Fibroblast of skin of back (primary cell): ENCODE data around the gene ATP6V0B. TPM values are rescaled to one million over a fixed set of nuclear protein-coding genes. Genes with fewer than 3 reads are reported as not detected.

Experiments
- DNase-seq: peaks from one replicate; pipeline ENCODE4 v3.0.0-alpha.2; 2013
- polyA plus RNA-seq, 2 experiments: library from polyadenylated mRNA; unstranded; fragments of 120-200 nt; gene quantifications; one replicate each; pipeline ENCODE4 v1.2.1, GENCODE V29; 2013; ENCODE audit not compliant: insufficient read length in 2 of 2

The ATP6V0B gene
- 126 TPM for polyA plus RNA-seq (2013, experiment 1 of 2; ENCODE audit: insufficient read length)
- polyA plus RNA-seq (2013, experiment 2 of 2; ENCODE audit: insufficient read length), result 71.4 TPM

DNA sequence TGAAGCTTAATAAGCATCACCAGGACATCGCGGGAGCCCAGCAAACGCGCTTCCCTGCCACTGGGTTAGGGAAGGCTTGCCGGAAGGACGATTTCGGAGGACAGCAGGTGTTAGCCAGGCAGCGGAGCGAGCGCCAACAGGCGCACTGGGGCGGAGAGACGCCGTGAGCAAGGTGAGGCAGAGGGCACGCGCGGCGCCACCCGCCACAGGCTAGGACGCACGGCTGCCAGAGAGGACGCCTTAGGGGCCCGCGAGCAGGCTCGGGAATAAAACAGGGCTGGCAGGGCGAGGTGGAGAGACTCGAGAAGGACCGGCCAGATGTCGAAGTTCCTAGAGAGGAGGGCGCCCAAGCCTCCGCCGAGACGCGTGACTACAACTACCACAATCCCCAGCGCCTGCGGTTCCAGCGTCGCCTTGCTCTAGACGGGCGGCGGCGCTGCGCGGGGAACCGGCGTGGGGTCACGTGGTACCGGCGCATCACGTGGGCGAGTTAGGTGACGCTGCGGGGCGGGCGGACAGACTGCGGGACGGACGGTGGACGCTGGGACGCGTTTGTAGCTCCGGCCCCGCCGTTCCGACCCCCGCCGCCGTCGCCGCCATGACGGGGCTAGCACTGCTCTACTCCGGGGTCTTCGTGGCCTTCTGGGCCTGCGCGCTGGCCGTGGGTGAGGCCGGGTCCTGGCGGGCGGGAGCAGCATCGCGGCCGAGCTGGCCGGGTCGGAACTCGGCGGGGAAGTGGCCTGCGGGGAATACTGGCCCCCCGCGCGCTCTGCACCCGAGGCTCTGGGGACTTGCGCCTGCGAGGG, at the start of gene ATP6V0B:
Gene ATP6V0B (plus strand): TSS at position 518 of the 806 bp plus-strand sequence. CDS start 81 bp downstream, at position 599.
- peak; percentile 94 for DNase-seq

DNA sequence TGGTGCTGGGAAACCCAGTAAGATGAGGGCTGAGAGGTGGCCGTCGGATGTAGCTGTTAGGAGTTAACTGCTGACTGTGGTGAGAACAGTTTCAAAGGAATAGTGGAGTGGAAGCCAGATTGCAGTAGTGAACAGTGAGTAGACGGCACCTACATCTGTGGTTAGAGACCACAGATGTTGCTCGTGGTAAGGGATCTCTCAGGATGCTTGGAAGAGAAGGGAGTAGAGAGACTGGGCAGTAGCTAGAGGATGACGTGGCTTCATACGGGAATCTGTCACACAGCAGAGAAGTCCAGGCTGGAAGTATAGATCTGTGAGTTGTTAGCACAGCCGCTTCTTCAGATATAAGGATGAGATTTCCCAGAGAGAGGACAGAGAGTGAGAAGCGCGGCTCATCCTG, 48.9 kb upstream of the ATP6V0B start:
- no peak for DNase-seq

DNA sequence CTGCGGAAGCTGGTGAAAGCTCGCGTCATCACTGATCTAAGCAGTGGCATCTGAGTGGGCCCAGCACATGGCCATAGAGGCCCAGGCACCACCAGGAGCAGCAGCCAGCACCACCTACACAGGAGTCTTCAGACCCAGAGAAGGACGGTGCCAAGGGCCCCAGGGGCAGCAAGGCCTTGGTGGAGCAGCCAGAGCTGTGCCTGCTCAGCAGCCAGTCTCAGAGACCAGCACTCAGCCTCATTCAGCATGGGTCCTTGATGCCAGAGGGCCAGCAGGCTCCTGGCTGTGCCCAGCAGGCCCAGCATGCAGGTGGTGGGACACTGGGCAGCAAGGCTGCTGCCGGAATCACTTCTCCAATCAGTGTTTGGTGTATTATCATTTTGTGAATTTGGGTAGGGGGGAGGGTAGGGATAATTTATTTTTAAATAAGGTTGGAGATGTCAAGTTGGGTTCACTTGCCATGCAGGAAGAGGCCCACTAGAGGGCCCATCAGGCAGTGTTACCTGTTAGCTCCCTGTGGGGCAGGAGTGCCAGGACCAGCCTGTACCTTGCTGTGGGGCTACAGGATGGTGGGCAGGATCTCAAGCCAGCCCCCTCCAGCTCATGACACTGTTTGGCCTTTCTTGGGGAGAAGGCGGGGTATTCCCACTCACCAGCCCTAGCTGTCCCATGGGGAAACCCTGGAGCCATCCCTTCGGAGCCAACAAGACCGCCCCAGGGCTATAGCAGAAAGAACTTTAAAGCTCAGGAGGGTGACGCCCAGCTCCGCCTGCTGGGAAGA, 44.4 kb upstream of the ATP6V0B start:
- peak; percentile 41 for DNase-seq

DNA sequence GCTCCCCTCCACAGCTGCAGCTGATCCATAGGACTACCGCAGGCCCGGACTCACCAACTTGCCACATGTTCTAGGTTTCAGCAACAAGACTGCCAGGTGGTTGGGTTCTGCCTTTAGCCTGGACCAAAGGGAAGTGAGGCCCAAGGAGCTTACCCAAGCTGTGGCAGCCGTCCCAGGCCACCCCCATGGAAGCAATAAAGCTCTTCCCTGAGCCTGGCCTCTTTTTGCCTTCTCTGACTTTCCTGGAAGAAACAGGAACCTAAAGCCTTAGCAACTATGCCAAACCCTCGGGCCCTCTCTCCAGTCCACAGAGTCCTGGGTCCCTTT, 43.8 kb upstream of the ATP6V0B start:
- DNase-seq, result no peak

DNA sequence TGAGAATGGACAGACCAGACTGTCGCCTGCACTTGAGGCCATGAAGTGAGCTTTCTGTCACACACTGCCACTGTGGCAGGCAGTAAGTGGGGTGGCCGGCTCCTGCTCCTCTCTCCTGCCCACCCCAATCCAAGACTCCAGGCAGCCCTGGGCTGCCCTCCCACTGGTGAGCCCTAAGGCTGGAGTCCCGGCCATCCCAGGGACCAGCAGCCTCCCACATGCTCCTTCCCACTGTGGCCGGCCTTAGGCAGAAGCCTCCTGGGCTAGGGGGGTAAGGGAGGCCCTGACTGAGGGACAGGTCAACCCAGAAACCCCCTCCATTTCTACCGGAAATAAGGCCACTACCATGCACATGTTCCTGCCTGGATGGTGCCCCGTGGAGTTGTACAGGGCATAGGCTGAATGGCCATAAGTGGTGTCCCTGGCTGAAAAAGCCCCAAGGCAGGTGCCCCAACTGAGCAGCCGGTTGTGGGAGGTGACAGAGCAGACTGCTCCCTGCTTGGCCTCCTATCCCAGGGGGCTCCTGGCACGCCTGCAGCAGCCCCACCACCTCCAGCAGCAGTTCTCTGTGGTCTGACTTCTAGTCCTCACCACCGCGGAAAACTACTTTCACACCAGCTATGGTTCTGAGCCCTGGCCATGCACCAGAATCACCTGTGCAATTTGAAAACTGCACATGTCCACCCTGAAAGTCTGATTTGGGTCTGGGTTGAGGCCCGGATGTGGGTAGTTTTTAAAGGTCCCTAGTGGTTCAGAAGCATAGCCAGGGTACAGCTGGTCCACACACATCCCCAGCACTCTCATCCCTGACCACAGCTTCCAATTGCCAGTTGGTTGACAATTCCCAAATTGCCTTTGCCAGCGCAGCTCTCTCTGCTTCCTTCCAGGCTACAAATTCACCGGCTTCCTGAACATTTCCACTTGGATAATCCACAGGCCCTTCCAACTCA, 42.8 kb upstream of the ATP6V0B start:
- no peak for DNase-seq

DNA sequence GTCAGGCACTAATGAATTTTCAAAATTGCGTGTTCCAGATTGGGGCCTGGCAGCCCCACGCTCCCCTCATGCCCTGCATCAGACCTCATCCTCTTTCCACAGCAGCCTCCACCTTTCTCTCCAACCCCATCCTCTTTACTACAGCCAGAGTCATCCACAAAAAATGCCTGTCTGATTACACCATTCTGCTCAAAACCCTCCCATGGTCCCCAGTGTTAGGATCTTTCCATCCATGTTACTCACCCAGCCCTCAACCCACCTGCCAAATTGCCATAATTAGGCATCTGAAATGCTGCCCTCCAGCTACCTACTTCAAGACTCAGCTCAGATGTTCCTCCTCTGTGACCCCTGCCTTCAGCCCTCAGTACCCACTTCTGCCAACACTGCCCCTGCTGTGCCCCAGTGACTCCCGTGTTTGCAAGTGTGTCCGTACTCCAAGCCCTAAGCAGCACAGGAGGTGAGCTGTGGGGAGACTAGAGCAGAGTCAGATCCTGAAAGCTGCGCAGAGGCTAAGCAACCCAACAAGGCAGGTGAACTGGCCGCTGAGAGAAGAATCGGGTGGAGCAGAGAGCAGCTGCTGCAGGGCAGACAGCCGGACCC, 41.9 kb upstream of the ATP6V0B start:
- DNase-seq, result peak; percentile 72

DNA sequence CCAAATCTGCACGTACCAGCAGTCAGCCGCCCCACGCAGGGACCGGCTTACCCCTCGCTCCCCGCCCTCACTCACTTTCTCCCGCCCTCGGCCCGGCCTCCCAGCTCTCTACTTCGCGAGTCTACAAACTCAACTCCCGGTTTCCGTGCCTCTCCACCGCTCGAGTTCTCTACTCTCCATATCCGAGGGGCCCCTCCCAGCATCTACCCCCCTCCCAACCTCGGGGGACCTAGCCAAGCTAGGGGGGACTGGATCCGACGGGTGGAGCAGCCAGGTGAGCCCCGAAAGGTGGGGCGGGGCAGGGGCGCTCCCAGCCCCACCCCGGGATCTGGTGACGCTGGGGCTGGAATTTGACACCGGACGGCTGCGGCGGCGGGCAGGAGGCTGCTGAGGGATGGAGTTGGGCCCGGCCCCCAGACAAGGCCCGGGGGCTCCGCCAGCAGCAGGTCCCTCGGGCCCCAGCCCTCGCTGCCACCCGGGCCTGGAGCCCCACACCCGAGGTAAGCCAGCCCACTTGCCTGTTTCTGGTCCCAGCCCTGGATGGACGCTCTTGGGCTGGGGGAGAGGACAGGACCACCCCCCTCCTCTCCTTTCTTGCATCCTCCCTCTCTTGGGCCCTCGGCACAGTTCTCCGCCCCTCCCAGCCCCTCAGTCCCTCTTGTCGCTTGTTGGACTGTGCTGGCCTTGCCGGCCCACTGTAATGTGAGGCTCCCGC, 41.2 kb upstream of the ATP6V0B start, which contains the start of gene ARTN:
Gene ARTN (plus strand): TSS at position 416 of the 715 bp plus-strand sequence. CDS start 1,856 bp downstream, outside the sequence.
- DNase-seq, result no peak

DNA sequence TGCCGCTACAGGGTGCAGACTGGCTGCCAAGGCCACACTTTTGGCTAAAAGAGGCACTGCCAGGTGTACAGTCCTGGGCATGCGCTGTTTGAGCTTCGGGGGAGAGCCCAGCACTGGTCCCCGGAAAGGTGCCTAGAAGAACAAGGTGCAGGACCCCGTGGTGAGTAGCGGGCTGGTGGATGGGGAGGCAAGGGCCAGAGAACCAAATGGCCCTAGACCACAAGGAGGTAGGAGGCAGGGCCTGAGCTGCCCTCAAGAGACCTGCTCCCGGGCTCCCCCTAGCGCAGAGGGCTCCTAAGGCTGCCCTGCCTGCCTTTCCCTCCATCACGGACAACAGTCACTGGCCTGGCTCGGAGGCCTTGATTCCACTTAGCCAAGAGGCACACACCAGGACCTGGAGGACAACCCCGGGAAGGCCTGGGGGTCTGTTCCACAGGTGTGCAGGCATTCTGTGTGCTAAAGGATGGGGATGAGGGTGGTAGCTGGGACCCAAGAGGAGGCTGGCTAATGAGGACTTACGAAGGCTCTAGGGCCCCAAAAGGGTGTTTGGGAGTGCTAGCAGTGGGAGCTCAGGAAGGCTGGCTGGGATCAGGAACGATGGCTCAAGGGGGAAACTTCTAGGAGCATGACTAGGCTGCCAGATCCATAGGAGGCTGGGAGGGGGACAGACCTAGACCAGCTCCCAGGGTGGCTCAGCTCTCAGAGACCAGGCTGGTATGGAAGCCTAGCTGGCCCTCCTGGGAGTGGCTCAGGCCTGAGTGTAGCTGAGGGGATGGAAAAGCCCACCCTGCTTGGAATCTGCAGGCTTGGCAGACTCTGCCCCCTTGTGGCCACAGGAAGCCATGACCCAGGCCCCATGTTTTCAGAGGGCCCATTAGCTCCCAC, 40.4 kb upstream of the ATP6V0B start:
- peak; percentile 58 for DNase-seq

DNA sequence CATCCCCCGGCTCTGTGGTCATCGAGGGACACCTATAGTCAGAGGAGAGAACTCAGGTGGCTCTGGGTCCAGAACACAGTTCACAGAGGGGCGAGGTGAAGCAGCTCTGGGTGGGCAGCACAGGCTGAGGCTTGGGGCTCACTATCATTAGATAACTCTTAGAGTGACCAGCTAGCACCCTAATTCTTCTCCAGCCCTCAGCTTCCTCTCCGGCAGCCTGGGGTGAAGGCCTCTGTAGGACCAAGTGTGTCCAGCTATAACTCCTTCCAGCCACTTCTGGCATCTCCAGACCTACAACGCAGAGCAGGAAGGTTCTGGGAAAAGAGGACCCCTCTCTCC, 39.8 kb upstream of the ATP6V0B start:
- DNase-seq, result no peak

DNA sequence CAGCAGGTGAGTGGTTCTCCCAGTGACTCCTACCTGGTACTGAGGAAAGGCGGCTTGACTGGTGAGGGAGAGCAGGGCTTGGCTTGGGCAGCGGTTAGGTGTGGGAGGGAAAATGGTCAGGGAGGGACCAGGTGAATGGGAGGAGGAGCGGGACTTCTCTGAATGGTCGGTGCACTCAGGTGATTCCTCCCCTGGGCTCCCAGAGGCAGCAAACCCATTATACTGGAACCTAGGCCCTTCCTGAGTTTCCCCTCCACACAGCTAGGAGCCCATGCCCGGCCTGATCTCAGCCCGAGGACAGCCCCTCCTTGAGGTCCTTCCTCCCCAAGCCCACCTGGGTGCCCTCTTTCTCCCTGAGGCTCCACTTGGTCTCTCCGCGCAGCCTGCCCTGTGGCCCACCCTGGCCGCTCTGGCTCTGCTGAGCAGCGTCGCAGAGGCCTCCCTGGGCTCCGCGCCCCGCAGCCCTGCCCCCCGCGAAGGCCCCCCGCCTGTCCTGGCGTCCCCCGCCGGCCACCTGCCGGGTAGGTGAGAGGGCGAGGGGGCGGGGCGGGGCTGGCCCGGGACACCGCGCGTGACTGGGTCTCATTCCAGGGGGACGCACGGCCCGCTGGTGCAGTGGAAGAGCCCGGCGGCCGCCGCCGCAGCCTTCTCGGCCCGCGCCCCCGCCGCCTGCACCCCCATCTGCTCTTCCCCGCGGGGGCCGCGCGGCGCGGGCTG, 38.9 kb upstream of the ATP6V0B start:
- no peak for DNase-seq

DNA sequence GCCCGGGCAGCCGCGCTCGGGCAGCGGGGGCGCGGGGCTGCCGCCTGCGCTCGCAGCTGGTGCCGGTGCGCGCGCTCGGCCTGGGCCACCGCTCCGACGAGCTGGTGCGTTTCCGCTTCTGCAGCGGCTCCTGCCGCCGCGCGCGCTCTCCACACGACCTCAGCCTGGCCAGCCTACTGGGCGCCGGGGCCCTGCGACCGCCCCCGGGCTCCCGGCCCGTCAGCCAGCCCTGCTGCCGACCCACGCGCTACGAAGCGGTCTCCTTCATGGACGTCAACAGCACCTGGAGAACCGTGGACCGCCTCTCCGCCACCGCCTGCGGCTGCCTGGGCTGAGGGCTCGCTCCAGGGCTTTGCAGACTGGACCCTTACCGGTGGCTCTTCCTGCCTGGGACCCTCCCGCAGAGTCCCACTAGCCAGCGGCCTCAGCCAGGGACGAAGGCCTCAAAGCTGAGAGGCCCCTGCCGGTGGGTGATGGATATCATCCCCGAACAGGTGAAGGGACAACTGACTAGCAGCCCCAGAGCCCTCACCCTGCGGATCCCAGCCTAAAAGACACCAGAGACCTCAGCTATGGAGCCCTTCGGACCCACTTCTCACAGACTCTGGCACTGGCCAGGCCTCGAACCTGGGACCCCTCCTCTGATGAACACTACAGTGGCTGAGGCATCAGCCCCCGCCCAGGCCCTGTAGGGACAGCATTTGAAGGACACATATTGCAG, 38.2 kb upstream of the ATP6V0B start:
- DNase-seq, result no peak

DNA sequence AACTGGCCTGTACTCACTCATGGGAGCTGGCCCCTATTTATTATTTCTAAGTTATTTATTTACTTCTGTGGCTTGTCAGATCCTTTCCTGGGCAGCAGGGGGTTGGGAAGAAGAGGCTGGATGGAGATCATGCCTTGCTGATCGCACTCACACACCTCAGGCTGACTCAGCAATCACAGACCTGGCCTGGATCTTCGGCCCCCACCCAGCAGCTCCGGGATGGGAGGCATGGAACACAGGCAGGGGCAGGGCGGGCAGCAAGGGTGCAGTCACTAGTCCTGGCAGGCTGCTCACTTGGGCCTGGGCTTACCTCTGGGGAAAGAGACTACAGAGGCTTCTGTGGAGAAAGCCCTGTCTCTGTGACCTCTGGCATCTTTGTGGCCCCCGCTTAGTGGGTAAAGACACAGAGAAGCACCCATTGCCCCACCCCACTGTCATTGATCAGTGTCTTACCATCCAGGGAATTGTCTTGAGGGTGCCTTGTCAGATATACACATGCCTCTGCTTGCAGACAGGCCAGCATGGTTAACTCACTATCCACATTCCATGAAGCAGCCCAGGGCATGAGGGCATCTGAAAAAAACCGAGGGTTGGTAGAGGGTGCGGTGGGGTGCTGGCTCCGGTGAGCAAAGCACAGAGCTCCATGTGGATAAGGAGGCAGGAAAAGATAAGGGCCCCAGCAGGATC, 37.4 kb upstream of the ATP6V0B start:
- DNase-seq, result no peak

DNA sequence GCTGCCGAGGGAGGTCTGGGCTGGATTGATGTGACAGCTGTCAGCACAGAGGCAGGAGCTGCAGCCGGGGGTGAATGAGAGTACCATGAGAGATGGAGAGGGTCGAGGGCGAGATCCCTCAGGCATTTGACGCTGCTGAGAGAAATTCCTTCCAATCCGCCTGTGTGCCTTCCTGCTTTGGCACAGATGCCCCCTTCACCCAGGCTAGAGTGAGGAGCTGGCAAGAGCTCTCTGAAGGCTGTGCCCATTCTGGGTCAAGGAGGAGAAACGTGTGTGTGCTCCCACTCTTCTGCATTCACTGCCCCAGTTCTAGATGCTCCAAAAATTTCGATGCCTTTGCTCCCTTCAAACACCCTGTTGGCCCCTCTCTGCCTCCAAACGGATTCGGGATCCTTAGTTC, 36.4 kb upstream of the ATP6V0B start:
- DNase-seq, result no peak

DNA sequence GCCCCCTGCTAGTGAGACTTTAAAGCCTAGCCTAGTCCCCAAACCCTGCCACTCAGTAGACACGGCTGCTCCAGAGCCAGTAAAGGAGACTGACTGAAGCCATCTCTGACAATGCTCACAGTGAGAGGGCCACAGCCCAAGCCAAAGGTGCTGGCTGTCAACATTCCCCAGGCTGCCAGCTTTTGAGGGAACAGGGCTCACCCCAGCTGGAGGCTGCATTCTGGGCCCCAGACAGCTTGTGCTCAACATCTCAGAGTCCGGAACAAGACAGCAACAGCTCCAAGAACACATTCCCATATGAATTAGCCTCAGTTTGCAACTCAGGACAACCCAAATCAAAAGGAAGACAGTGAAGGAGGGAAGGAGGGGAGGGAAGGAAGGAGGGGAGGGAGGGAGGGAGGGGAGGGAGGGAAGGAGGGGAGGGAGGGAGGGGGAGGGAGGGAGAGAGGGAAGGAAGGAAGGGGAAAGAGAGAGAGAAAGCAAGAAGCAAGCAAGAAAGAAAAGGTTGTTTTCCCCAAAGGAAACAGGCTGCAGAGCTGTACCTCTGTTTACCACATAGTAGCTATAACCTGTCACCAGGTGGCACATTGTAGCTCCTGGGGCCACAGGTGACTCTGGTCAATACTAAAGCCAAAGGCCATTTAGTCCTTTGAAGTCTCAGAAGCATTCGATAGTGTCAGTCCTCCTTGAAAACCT, 35.7 kb upstream of the ATP6V0B start:
- DNase-seq, result no peak

DNA sequence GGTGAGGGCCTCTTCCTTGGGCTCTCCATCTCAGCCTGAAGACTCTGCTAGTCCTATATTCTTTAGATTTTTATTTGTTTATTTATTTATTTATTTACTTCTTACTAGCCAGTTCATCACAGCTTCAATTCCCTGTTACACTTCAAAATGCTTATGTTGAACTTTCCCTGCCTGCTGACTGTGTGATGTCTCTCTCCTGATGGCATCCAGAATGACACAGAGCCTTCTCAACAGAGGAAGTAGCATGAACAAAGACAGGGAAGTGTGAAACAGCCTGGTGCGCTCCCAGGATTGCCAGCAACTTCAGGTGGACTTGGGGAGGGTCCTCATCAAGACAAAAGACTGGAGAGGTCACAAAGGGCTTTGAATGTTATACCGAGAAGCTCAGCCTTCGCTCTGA, 32.3 kb upstream of the ATP6V0B start:
- no peak for DNase-seq

DNA sequence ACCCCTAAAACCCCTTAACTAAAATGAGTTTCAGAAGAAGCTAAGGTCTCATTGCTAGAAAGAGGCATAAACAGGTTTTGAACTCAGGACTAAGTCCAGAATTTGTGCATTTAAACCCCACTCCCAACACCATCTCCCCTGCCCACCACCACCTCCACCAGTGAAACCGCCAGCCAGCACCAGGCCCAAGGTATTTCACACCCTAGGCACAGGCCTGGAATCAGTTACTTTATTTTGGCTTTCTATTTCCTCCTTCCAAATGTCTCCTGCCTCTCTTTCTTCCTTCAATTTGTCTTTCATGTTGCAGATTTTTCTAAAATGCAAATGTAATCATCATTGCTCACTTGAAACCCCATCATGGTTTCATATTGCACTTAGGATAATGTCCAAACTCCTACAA, 29.9 kb upstream of the ATP6V0B start:
- DNase-seq, result no peak

DNA sequence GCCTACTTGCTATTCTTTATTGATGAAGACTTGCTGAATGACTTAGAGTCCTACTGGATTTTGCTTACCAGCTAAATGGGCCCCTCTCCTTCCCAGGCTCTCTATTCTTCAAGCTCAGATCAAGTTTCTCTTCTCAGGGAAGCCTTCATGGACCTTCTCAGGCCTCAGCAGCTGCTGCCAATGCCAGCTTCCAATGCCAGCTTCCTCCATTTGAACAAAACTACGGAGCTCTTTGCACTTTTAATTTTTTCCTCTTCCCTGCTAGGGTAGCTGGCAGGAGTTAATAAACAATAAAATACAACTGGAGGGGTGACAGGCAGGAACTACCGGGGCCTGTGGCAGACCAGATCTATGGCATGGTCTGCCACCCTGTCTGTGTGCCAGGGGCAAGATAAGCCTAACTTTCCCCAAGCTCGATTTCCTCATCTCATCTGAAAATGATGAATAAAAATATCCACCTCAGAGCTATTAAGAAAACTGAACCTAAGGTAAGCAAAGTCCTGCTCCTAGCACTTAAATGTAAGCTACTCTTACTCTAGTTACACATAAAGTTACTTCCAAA, 29.0 kb upstream of the ATP6V0B start:
- DNase-seq, result no peak
